ENCODE data around the gene MALRD1.

GRCh38 chr10:19417740-19418139, 369.1 kb downstream of the MALRD1 start:
- TF ChIP-seq CTCF (conservative IDR thresholded peaks at IDR 0.05 in 1 of 2, IDR thresholded peaks at IDR 0.05 in 1 of 2; ENCODE audit: extremely low read depth in 1 of 2, insufficient read depth in 1 of 2, low read depth in 1 of 2, low read length in 2 of 2) (no peak), EZH2 (IDR thresholded peaks at IDR 0.05; ENCODE audit: borderline replicate concordance, low read length) (no peak)
